ENCODE measurements around the gene HMGN2. TPM values are rescaled to one million over a fixed set of nuclear protein-coding genes. Genes with fewer than 3 reads are reported as not detected.

HMGN2 gene
- total RNA-seq (2014; rRNA removed; shearing (Covaris generic); ENCODE audit: low replicate concordance), result 568 and 802 TPM in 2 replicates

DNA sequence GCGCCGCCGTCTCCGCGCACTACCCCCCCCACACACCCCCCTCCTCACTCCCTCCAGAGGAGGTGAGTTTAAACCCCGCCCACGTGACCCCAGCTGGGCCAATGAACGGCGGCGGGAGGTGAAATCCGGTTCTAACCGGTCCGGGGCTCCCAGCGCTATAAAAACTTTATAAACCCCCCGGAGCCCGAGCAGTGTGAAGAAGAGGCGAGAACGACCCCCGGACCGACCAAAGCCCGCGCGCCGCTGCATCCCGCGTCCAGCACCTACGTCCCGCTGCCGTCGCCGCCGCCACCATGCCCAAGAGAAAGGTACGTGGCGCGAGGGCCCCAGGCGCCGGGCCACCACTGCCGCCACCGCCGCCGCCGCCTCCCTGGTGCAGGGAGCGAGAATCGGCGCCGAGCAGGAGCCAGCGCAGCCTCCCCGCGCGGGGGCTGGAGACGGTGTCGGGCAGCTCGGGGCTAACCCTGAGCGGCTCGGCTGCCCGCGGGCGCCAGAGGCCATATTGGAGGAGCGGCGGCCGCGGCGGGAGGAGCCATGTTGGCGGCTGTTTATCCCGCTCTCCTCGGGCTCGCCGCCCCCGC lies at the start of gene HMGN2:
Gene HMGN2 (plus strand): TSS at position 121 of the 581 bp plus-strand sequence. CDS start 173 bp downstream, at position 294.
- H3K4me3 ChIP-seq, result peak within 1 kb of the TSS; percentile 99
- H3K36me3 ChIP-seq, result peaks cover 48% of the 10 kb centered on the region
- H3K9me3 ChIP-seq, result no peaks in the 10 kb centered on the region
- peak; percentile 91 for DNase-seq
- H3K27me3 ChIP-seq, result no peaks in the 10 kb centered on the region

DNA sequence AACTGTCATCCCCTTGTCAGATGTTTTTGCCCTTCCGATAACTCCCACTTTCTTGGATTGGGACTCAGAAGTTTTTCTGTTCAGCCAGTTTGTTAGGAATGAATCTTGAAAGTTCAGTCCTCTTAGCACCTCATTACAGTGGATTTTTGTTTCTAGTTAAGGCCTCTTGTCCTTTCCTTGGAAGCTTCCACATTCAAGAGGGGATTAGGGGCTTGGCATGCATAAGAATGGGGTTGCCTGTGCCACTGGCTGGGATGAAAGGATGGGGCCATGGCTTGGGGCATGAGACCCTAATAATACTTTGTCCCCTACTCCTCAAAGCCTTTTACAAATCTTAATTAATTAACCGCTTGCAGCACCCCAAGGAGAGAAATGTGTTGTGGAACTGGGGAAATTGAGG lies 42.5 kb upstream of the HMGN2 start:
- H3K27me3 ChIP-seq, result peaks cover 8% of the 10 kb centered on the region
- no peak overlapping the region for H3K4me3 ChIP-seq
- DNase-seq, result no peak
- H3K36me3 ChIP-seq, result peaks cover 3% of the 10 kb centered on the region
- no peaks in the 10 kb centered on the region for H3K9me3 ChIP-seq

DNA sequence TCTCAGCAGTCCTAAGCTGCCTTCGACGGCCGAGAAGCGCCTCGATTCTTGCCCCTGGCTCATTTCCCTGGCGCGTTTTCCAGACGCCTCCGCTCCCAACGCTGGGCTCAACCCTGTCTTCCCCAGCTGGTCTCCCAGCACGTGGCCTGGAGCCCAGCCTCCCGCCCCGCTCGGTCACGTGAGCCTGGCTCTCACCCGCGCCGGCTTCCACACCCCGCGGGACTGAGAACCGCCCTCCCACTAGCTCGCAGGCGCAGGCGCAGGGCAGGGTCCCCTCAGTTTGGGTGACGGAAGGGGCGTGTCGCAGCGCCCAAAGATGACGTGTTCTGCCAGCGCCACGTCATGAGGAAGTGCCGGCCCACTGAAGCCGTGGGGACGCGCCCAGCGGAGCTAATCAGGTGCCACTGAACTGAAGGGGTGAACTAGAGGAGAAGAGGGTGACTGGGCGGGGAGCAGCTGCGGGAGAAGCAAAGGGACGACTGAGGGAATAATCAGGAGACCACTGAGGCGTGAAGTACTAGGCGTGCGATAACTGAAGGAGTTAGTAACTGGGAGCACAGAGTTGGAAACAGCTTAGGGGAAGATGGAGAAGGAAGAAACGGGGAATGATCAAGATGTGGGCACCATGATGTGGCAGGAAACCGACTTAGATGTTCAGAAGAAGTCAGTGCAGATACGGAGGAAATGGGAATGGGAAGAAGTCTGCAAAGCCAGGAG lies 40.1 kb upstream of the HMGN2 start, which contains the start of gene DHDDS:
Gene DHDDS (plus strand): TSS at position 343 of the 717 bp plus-strand sequence. CDS start 625 bp downstream, outside the sequence.
- H3K36me3 ChIP-seq, result peaks cover 10% of the 10 kb centered on the region
- peak; percentile 98 for DNase-seq
- H3K27me3 ChIP-seq, result no peaks in the 10 kb centered on the region
- H3K4me3 ChIP-seq, result peak within 1 kb of the TSS; percentile 67
- H3K9me3 ChIP-seq, result no peaks in the 10 kb centered on the region

DNA sequence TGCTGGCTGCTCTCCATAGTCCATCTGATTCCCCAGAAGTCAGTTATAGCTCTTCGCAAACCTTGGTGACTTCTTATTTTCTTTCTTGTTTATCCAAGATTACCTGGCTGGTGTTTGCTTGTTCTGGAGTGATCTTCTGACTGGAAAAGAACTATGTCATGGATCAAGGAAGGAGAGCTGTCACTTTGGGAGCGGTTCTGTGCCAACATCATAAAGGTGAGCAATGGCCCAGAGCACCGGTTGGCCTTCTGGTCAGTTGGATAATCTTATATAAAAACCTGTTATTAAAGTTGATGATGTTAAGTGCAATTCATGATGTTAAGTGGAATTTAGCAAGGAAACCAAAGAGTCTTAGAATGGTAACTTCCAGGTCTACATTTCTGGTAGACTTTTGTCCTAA lies 39.4 kb upstream of the HMGN2 start:
- Histone ChIP-seq H3K4me3 (peak overlapping the region; percentile 67), H3K27me3 (no peaks in the 10 kb centered on the region), H3K36me3 (peaks cover 11% of the 10 kb centered on the region), H3K9me3 (no peaks in the 10 kb centered on the region)
- no peak for DNase-seq

DNA sequence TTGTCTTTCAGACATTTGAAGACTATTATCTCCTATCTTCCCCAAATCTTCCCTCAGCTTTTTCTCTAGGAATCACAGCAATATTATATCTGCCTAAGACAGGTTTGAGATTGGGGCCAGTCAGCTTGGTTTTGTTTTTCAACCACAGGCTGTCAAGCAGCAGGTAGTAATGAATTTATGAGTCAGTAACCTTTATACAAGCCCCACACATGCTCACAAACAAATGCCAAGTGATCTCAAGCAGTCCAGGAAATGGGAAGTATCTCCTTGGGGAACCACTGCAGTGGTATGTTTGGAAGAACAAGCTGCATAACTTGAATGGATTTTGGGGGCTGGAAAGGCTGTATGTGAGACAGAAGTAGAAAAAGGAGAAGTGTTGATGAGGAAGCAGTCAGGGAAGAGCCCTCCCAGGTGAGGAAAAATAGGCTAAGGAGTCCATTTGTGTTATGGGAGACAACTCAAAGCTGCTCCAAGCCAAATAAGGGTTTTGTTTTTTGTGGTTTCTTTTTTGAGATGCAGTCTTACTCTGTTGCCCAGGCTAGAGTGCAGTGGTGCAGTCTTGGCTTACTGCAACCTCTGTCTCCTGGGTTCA lies 38.0 kb upstream of the HMGN2 start:
- no peak overlapping the region for H3K4me3 ChIP-seq
- peaks cover 24% of the 10 kb centered on the region for H3K36me3 ChIP-seq
- no peaks in the 10 kb centered on the region for H3K27me3 ChIP-seq
- no peaks in the 10 kb centered on the region for H3K9me3 ChIP-seq
- no peak for DNase-seq

DNA sequence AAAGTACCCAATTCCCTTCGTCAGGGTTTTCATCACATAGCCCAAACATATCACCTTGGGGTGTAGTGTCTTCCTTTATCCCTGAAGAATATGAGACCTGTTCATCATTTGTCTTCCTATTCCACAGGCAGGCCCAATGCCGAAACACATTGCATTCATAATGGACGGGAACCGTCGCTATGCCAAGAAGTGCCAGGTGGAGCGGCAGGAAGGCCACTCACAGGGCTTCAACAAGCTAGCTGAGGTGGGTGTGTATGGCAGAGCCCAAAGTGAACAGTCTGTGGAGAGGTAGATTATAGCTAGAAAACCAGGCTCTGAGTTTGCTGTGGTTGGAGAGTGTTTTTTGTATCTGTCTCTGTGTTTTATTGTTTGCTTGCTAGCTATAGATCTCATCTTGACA lies 34.2 kb upstream of the HMGN2 start:
- Histone ChIP-seq H3K36me3 (peaks cover 47% of the 10 kb centered on the region), H3K27me3 (no peaks in the 10 kb centered on the region), H3K4me3 (no peak overlapping the region), H3K9me3 (no peaks in the 10 kb centered on the region)
- DNase-seq, result no peak

DNA sequence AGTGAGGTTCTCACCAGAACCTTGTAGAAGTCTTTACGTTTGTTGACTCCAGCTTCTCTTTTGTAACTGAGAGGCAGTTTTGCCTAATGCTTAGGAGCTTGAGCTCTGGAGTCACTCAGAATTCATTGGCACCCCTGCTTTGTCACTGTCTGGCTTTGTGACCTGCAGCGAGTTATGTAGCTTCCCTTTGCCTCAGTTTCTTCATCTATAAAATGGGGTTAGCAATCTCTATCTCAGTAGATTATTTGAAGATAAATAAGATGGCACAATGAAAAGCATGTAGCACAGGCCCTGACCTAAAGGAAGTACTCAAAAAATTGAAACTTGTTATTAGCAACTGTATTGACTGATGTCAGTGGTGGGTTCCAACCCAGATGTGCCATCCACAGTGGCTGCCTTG lies 32.0 kb upstream of the HMGN2 start:
- no peak for DNase-seq
- peaks cover 59% of the 10 kb centered on the region for H3K36me3 ChIP-seq
- no peaks in the 10 kb centered on the region for H3K27me3 ChIP-seq
- no peak overlapping the region for H3K4me3 ChIP-seq
- H3K9me3 ChIP-seq, result no peaks in the 10 kb centered on the region

DNA sequence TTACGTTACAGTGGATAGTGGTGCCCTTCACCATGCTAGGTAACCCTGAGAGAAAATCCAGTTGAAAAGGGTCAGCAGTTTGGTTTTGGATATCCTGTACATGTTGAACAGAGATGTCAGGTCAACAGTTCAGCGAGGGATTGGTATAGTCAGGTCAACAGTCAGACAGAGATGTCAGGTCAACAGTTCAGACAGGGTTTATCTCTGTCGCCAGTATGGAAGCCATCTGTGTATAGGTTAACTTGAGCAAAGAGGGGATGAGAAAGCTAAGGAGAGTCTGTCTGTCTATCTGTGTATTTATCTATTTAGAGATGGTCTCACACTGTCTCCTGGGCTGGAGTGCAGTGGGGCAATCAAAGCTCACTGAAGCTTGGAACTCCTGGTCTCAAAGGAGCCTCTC lies 22.4 kb upstream of the HMGN2 start:
- peaks cover 35% of the 10 kb centered on the region for H3K36me3 ChIP-seq
- DNase-seq, result no peak
- no peaks in the 10 kb centered on the region for H3K27me3 ChIP-seq
- no peaks in the 10 kb centered on the region for H3K9me3 ChIP-seq
- H3K4me3 ChIP-seq, result no peak overlapping the region

DNA sequence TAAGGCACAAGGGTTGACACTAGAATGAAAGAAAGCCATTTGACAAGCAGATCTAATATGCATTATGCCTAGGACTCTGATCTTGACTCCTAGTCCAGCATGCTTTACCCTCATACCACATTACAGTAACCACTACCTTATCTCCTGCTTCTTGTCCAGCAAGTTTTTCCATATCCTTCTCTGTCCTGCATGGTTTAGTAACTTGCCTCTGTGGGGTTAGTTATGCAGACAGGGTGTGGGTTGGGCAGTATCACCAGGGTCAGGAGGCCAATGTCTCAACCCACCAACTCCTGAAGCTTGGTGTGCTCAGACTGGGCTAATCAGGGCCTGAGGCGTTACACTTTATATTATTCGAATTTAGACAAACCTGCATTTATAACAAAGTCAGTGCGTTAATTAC lies 21.3 kb upstream of the HMGN2 start:
- no peak overlapping the region for H3K4me3 ChIP-seq
- DNase-seq, result no peak
- H3K27me3 ChIP-seq, result no peaks in the 10 kb centered on the region
- H3K9me3 ChIP-seq, result no peaks in the 10 kb centered on the region
- H3K36me3 ChIP-seq, result peaks cover 39% of the 10 kb centered on the region

DNA sequence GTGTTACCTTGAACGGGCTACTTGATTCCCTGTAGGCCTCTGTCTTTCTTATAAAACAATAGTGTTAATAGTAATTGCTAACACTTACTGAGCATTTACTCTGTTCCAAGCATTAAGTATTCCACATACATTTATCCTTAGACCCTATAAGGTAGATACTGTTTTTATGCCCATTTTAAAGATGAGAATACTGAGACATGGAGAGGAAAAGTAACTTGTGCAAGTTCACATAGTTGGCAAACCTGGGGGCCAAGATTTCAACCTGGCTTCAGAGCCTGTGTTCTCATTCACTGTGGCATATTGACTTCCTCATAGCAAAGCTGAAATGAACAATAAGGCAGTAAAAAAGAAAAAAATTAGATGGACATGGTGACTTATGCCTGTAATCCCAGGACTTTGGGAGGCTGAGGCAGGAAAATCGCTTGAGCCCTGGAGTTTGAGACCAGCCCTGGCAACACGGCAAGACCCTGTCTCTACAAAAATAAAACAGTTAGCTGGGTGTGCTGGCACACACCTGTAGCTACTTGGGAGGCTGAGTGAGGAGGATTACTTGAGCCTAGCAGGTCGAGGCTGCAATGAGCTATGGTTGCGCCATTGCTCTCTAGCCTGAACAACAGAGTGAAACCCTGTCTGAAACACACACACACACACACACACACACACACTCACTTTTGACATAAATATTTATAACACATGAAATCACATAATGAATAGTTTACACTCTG lies 19.6 kb upstream of the HMGN2 start:
- peaks cover 29% of the 10 kb centered on the region for H3K36me3 ChIP-seq
- no peak for DNase-seq
- H3K4me3 ChIP-seq, result no peak overlapping the region
- no peaks in the 10 kb centered on the region for H3K27me3 ChIP-seq
- H3K9me3 ChIP-seq, result no peaks in the 10 kb centered on the region

DNA sequence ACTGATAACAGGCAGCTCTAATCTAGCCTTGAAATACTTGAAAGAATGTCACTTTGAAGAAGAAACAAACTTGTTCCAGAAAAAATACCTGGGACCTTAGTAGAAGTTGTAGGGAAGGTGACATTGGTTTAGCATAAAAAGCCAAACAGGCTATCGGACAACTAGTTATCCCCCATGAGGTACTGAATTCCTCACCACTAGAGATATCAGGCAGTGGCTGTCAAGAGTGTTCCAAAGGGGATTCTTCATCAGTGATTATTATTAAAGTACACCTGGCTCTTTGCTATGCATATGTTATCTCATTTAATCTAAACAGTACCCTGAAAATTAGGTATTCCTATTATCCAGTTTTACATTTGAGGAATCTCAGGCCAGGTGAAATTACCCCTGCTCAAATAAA lies 13.1 kb upstream of the HMGN2 start:
- Histone ChIP-seq H3K27me3 (no peaks in the 10 kb centered on the region), H3K4me3 (no peak overlapping the region), H3K9me3 (no peaks in the 10 kb centered on the region), H3K36me3 (peaks cover 31% of the 10 kb centered on the region)
- no peak for DNase-seq

DNA sequence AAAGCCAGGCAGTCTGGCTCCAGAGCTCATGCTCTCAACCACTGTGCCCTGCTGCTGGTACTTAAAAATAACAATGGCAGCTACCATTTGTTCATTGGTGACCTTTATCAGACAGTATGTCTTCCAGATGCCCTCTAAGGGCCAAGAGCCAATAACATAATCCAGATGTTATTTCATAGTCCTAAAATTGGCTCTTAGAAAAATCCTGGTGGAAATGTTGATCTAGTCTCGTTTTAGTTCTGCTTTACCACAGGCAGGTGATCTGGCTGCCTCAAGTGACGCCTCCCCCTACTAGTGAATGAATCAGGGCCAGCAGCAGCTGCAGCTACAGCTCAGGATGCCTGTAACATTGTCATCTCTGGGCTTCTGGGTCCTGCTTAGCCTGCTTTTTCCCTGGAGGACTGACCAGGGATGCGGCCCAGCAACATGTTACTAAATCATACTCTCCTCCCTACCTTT lies 12.6 kb upstream of the HMGN2 start:
- no peak for DNase-seq
- Histone ChIP-seq H3K36me3 (peaks cover 34% of the 10 kb centered on the region), H3K9me3 (no peaks in the 10 kb centered on the region), H3K4me3 (no peak overlapping the region), H3K27me3 (no peaks in the 10 kb centered on the region)

DNA sequence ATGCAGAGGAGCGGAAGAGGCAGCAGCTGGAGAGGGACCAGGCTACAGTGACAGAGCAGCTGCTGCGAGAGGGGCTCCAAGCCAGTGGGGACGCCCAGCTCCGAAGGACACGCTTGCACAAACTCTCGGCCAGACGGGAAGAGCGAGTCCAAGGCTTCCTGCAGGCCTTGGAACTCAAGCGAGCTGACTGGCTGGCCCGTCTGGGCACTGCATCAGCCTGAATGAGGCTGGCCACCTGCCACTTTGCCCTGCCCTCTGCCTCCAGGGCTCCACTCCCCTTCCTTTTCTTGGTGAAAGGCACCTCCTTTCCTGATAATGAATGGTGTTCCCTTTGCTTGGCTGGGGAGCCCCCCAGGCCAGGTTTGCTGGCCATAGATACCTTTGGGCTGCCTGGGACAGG lies 3.3 kb upstream of the HMGN2 start:
- peaks cover 38% of the 10 kb centered on the region for H3K36me3 ChIP-seq
- H3K4me3 ChIP-seq, result no peak overlapping the region
- H3K9me3 ChIP-seq, result no peaks in the 10 kb centered on the region
- H3K27me3 ChIP-seq, result no peaks in the 10 kb centered on the region
- no peak for DNase-seq

DNA sequence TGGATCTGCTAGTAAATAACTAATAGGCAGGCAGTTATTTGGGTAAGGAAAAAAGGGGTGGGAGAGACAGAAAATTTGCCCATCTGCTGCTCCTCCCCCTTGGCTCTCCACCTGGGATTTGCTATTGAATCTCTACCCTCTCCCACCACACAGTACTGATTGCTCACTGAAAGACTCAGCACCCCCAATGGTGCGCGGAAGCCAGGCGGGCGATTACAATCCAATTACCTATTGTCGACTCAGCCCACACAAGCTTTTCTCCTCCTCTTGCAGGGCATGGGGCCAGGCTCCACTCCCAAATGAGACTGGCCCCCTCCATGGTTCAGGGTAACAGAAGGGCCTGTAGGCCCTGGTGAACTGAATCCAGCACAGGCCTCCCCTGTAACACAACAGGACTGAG lies 2.7 kb upstream of the HMGN2 start:
- no peaks in the 10 kb centered on the region for H3K27me3 ChIP-seq
- no peak overlapping the region for H3K4me3 ChIP-seq
- H3K9me3 ChIP-seq, result no peaks in the 10 kb centered on the region
- no peak for DNase-seq
- H3K36me3 ChIP-seq, result peaks cover 41% of the 10 kb centered on the region

DNA sequence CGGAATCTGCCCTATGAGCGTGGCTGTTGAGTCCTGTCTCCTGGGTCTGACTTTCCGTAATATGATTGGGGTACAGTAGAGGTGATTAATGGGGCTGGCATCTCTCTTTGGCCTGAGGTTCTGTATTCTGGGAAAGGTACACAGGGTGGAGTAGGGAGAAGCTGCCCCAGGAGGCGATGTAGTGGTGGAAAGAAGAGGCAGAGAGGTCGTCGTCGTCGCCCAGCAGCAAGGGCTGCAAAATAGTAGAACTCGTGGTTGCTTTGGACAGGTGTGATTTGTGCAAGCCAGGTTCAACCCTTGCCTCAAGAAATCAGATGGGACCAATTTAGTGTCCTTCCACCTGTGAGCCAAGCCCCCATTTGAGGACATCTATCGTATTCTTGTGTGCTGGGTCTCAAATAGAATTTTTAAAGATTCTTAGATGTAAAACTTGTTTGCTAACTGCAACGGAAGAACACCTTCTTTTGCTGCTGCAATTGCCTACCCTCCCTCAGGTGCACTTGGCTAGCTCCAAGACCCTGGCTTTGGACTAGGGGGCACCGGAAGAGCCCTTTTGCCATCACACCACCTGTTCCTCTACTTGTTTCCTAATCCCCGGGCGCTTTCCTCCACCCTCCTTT lies 1.3 kb upstream of the HMGN2 start:
- no peaks in the 10 kb centered on the region for H3K27me3 ChIP-seq
- DNase-seq, result no peak
- H3K4me3 ChIP-seq, result peak overlapping the region; percentile 99
- H3K36me3 ChIP-seq, result peaks cover 45% of the 10 kb centered on the region
- no peaks in the 10 kb centered on the region for H3K9me3 ChIP-seq

DNA sequence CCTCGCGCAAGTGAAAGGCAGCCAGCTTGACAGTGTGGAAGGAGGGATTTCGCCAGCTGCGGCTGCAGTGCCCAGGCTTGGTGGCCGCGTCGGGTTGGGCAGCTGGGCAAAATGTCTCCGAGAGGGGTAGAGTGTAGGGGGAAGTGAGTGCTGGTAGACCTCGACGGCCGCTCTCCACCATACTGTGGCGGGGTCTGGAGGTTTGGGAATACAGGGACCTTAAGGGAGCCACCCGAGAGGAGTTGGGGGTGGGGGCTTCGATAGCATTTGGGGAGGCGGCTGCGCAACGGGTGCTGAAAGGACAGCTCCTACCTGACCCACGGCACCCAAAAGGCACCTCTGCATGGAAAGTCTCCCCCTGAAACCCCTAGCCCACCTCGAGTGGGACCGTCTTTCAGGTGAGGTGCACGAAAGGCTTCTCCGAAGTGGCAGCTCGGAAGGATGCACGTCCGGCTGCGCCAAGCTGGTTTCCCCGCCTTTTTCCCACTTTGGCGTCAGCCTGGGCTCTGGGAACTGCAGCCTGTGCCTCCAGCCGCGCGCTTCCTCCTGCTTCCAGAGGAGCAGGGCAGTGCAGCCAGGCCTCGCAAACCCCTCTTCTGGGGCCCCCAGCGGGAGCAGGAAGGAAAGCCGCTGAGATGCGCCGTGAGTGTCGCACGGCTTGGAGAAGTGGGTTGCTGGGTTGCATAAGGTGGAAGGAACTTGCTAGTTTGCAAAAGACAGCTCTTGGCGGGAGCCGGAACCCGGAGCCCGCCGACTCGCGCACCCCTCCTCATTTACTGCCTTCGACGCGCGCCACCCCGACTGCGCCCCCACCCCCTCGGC lies 531 bp upstream of the HMGN2 start:
- peak overlapping the region; percentile 99 for H3K4me3 ChIP-seq
- peaks cover 47% of the 10 kb centered on the region for H3K36me3 ChIP-seq
- DNase-seq, result peak; percentile 73
- H3K9me3 ChIP-seq, result no peaks in the 10 kb centered on the region
- H3K27me3 ChIP-seq, result no peaks in the 10 kb centered on the region

Measured in MG63 (cell line).